DND-41 (cell line): ENCODE results near the gene TRIOBP.

Source experiments
- EZH2 ChIP-seq: IDR thresholded peaks from 3 replicates; pipeline ENCODE4 v1.6.1; 2012; ENCODE audit warnings: borderline replicate concordance, low read depth, mild to moderate bottlenecking, moderate library complexity, low read length, inconsistent platforms; ENCODE audit not compliant: severe bottlenecking
- TF ChIP-seq, protein P1 (sequence below): IDR thresholded peaks from 2 replicates; pipeline ENCODE4 v1.5.1; 2012; ENCODE audit warnings: borderline replicate concordance, low read length, moderate library complexity, mild to moderate bottlenecking; ENCODE audit not compliant: poor library complexity, severe bottlenecking; ENCODE audit errors: extremely low read depth

DNA sequence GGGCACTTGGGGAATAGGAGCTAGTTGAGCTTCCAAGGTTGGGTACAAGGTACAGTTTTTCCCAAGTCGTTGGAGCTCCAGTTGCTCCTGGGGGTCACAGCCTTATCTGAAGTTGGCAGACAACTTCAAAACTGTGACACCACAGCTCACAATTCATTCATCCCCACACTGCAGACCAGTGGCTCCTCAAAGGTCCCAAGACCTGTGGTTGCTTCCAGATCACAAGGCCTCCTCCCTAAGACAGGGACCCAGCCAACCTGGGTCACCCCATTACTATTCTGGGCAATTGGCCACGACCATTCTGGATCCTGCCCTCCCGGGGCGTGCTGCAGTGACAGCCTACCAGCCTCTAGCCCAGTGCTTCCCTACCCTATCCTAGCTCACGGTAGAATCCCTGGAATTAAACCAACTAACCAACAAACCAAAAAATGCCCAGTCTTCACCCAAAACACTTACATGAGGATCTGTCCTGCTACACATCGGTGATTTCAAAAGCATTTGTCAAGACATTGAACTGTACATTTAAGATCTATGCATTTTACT, 39.2 kb upstream of the TRIOBP start:
- TF ChIP-seq, protein P1, sequence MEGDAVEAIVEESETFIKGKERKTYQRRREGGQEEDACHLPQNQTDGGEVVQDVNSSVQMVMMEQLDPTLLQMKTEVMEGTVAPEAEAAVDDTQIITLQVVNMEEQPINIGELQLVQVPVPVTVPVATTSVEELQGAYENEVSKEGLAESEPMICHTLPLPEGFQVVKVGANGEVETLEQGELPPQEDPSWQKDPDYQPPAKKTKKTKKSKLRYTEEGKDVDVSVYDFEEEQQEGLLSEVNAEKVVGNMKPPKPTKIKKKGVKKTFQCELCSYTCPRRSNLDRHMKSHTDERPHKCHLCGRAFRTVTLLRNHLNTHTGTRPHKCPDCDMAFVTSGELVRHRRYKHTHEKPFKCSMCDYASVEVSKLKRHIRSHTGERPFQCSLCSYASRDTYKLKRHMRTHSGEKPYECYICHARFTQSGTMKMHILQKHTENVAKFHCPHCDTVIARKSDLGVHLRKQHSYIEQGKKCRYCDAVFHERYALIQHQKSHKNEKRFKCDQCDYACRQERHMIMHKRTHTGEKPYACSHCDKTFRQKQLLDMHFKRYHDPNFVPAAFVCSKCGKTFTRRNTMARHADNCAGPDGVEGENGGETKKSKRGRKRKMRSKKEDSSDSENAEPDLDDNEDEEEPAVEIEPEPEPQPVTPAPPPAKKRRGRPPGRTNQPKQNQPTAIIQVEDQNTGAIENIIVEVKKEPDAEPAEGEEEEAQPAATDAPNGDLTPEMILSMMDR: no peak
- no peak for TF ChIP-seq EZH2
